BJ (cell line): ENCODE data around the gene APOC4. TPM values are rescaled to one million over a fixed set of nuclear protein-coding genes. Genes with fewer than 3 reads are reported as not detected.
A peak's percentile ranks its signal among the peaks of the same experiment; 100 is the strongest.

Source experiments
- CTCF ChIA-PET: fragments of 350-600 bp; formaldehyde crosslinking; extraction: SDS; loops from one replicate; lab custom pipeline; 2021; ENCODE audit warnings: antibody characterized with exemption, inconsistent platforms; lab: Yijun Ruan, JAX
- POLR2A ChIA-PET: fragments of 300-600 bp; sonication (Branson Sonifier 250); formaldehyde crosslinking; extraction: SDS; loops from one replicate; lab custom pipeline; 2021; ENCODE audit warnings: antibody characterized with exemption; lab: Charles Lee
- DNase-seq: peaks from one replicate; pipeline ENCODE4 v3.0.0-alpha.2; 2011; ENCODE audit warnings: low read depth
- H3K27me3 ChIP-seq: 2 replicates; pipeline ENCODE4 v1.6.0; 2011; ENCODE audit warnings: low read length; ENCODE audit not compliant: control insufficient read depth, insufficient read depth
- H3K36me3 ChIP-seq: 2 replicates; pipeline ENCODE4 v1.5.1; 2011; ENCODE audit warnings: low read length; ENCODE audit not compliant: control insufficient read depth, insufficient read depth
- H3K4me3 ChIP-seq: 2 replicates; pipeline ENCODE4 v1.5.1; 2011; ENCODE audit warnings: low read depth, mild to moderate bottlenecking, control low read depth, low read length
- polyA plus RNA-seq: library from polyadenylated mRNA; depleted of rRNA; stranded (reverse); fragments of >200 nt; gene quantifications from 2 replicates; pipeline ENCODE4 v1.2.3, GENCODE V29; 2011
- TF ChIP-seq, protein P1 (sequence below): IDR thresholded peaks from 2 replicates; pipeline ENCODE4 v1.5.1; 2011; ENCODE audit warnings: low read depth, mild to moderate bottlenecking, control low read depth, inconsistent platforms, low read length, moderate library complexity; ENCODE audit not compliant: insufficient read depth

Gene APOC4
- polyA plus RNA-seq, 1 experiment: not detected

- ChIA-PET CTCF (interaction anchor here (0.8 to 12.3 kb wide), 7 partner anchors 9 to 63 kb away, joined by 3 to 151 read pairs (median 3); partner anchors contain the start of gene APOE), POLR2A (no interaction called here)
- no peaks in the 10 kb centered on the region for H3K27me3 ChIP-seq
- DNase-seq: no peak
- peak overlapping the region; percentile 77 for H3K4me3 ChIP-seq
- peaks cover 6% of the 10 kb centered on the region for H3K36me3 ChIP-seq
- TF ChIP-seq, protein P1, sequence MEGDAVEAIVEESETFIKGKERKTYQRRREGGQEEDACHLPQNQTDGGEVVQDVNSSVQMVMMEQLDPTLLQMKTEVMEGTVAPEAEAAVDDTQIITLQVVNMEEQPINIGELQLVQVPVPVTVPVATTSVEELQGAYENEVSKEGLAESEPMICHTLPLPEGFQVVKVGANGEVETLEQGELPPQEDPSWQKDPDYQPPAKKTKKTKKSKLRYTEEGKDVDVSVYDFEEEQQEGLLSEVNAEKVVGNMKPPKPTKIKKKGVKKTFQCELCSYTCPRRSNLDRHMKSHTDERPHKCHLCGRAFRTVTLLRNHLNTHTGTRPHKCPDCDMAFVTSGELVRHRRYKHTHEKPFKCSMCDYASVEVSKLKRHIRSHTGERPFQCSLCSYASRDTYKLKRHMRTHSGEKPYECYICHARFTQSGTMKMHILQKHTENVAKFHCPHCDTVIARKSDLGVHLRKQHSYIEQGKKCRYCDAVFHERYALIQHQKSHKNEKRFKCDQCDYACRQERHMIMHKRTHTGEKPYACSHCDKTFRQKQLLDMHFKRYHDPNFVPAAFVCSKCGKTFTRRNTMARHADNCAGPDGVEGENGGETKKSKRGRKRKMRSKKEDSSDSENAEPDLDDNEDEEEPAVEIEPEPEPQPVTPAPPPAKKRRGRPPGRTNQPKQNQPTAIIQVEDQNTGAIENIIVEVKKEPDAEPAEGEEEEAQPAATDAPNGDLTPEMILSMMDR: no peak
These were observed 13.7 kb downstream of the APOC4 start for GRCh38 chr19:44955505-44956439.

GRCh38 chr19:44957526-44957925 is 15.5 kb downstream of the APOC4 start:
- POLR2A ChIA-PET: no interaction called here
- no peak for DNase-seq
- Histone ChIP-seq H3K36me3 (peaks cover 10% of the 10 kb centered on the region), H3K27me3 (no peaks in the 10 kb centered on the region), H3K4me3 (no peak overlapping the region)
- TF ChIP-seq, protein P1: no peak
- CTCF ChIA-PET: interaction anchor here (0.7 to 12.3 kb wide), 4 partner anchors 31 to 53 kb away, joined by 3 to 151 read pairs (median 3); partner anchors contain the start of gene APOE

- no peak for DNase-seq
- peaks cover 10% of the 10 kb centered on the region for H3K36me3 ChIP-seq
- CTCF ChIA-PET: interaction anchor here (12.3 kb wide), 1 partner anchor 53 kb away, joined by 151 read pairs; the partner anchor contains the start of gene APOE
- TF ChIP-seq, protein P1: no peak
- H3K4me3 ChIP-seq: no peak overlapping the region
- POLR2A ChIA-PET: no interaction called here
- H3K27me3 ChIP-seq: no peaks in the 10 kb centered on the region
These were observed 16.1 kb downstream of the APOC4 start for GRCh38 chr19:44958090-44958489.

DNA sequence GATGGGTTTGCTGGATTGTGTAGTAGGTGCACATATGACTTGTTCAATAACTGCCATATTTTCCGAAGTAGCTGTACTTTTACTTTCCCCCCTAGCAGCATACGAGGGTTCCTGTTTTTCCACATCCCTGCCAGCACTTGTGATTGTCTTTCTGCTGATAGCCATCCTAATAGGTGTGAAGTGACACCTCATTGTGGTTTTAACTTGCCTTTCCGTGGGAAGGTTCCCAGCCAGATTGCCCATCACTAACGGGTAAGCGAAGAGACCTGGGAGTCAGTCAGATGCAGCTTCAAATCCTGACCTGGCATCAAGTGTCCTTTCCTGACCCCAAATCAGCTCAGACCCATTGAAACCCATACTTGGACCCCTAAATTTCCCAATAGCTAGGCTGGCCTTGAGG is 17.7 kb downstream of the APOC4 start:
- ChIA-PET POLR2A (no interaction called here), CTCF (interaction anchor here (1.1 kb wide), 1 partner anchor 8 kb away, joined by 3 read pairs; no protein-coding TSS in a partner anchor)
- DNase-seq: no peak
- no peak overlapping the region for H3K4me3 ChIP-seq
- TF ChIP-seq, protein P1: no peak
- H3K27me3 ChIP-seq: no peaks in the 10 kb centered on the region
- H3K36me3 ChIP-seq: peaks cover 12% of the 10 kb centered on the region
